Stromal cell of bone marrow (primary cell): ENCODE measurements around the gene TBC1D5.
A peak's percentile ranks its signal among the peaks of the same experiment; 100 is the strongest.
"Not testable (repeated sequence)": the region's sequence is repeated elsewhere in the genome, so short reads cannot be mapped to it uniquely, and the experiment has no call there.

Experiments
- DNase-seq: peaks from one replicate; pipeline ENCODE4 v3.0.0-alpha.2; 2012; ENCODE audit warnings: low read depth

Gene TBC1D5

GRCh38 chr3:17645074-17645698, 97.2 kb downstream of the TBC1D5 start:
- peak; percentile 64 for DNase-seq

GRCh38 chr3:17643691-17644090, 98.7 kb downstream of the TBC1D5 start:
- peak; percentile 14 for DNase-seq

- DNase-seq = no peak
Measured at GRCh38 chr3:17642474-17642873, 100.0 kb downstream of the TBC1D5 start.

- DNase-seq = peak; percentile 45
Measured at GRCh38 chr3:17640466-17640865, 102.0 kb downstream of the TBC1D5 start.

GRCh38 chr3:17639765-17640164, 102.7 kb downstream of the TBC1D5 start:
- DNase-seq = peak; percentile 78

- DNase-seq = peak; percentile 28
Measured at GRCh38 chr3:17639257-17639656, 103.2 kb downstream of the TBC1D5 start.

- DNase-seq = peak; percentile 51
Measured at GRCh38 chr3:17638356-17638755, 104.1 kb downstream of the TBC1D5 start.

- DNase-seq = peak; percentile 57
Measured at GRCh38 chr3:17635675-17636074, 106.8 kb downstream of the TBC1D5 start.

- DNase-seq = no peak
Measured at GRCh38 chr3:17634964-17635363, 107.5 kb downstream of the TBC1D5 start.

GRCh38 chr3:17634201-17634600, 108.2 kb downstream of the TBC1D5 start:
- no peak for DNase-seq

GRCh38 chr3:17632401-17633100, 109.9 kb downstream of the TBC1D5 start:
- DNase-seq = peak; percentile 51

GRCh38 chr3:17631609-17632008, 110.8 kb downstream of the TBC1D5 start:
- no peak for DNase-seq

- no peak for DNase-seq
Measured at GRCh38 chr3:17629400-17629799, 113.0 kb downstream of the TBC1D5 start.

GRCh38 chr3:17626395-17626794, 116.0 kb downstream of the TBC1D5 start:
- DNase-seq = no peak

GRCh38 chr3:17625133-17625532, 117.3 kb downstream of the TBC1D5 start:
- DNase-seq = no peak

GRCh38 chr3:17623464-17623863, 119.0 kb downstream of the TBC1D5 start:
- DNase-seq = no peak

- DNase-seq = no peak
Measured at GRCh38 chr3:17619968-17620367, 122.5 kb downstream of the TBC1D5 start.

- not testable (repeated sequence) for DNase-seq
Measured at GRCh38 chr3:17613017-17613416, 129.4 kb downstream of the TBC1D5 start.

- DNase-seq = no peak
Measured at GRCh38 chr3:17607905-17608304, 134.5 kb downstream of the TBC1D5 start.

GRCh38 chr3:17605934-17606333, 136.5 kb downstream of the TBC1D5 start:
- DNase-seq = no peak

GRCh38 chr3:17605032-17605431, 137.4 kb downstream of the TBC1D5 start:
- DNase-seq = peak; percentile 82

- no peak for DNase-seq
Measured at GRCh38 chr3:17602126-17602525, 140.3 kb downstream of the TBC1D5 start.

- no peak for DNase-seq
Measured at GRCh38 chr3:17592956-17593355, 149.5 kb downstream of the TBC1D5 start.

- DNase-seq = no peak
Measured at GRCh38 chr3:17590465-17590864, 152.0 kb downstream of the TBC1D5 start.
